Right lobe of liver (tissue), 6 donors: ENCODE data around the gene TBX2. TPM values are rescaled to one million over a fixed set of nuclear protein-coding genes. Genes with fewer than 3 reads are reported as not detected.
"Not testable (repeated sequence)": the region's sequence is repeated elsewhere in the genome, so short reads cannot be mapped to it uniquely, and the experiment has no call there.

Experiments
- ATAC-seq, 4 donors: fragments of 200-7000 bp; cut with Tn5 transposase; one replicate each; pipeline ENCODE4 v1.9.1; 2020; ENCODE audit warnings: mild to moderate bottlenecking in 4 of 4, moderate library complexity in 4 of 4
- DNase-seq, 3 donors: peaks; one replicate each; pipeline ENCODE4 v3.0.0-alpha.2; 2020
- H3K27ac ChIP-seq, 3 donors: fragments of 200-600 bp; one replicate each; pipeline ENCODE4 v1.8.0; 2022
- H3K27me3 ChIP-seq, 2 donors: fragments of 200-600 bp; one replicate each; pipeline ENCODE4 v1.8.0; 2022
- H3K36me3 ChIP-seq, 4 donors: fragments of 200-600 bp; sonication (generic) in 1 of 4; one replicate each; pipeline versions ENCODE4 v1.5.1 to v1.8.0; 2017 to 2022; ENCODE audit warnings: control low read depth in 1 of 4
- H3K4me1 ChIP-seq, 4 donors: fragments of 200-600 bp; sonication (generic) in 1 of 4; one replicate each; pipeline versions ENCODE4 v1.5.1 to v1.8.0; 2017 to 2022; ENCODE audit warnings: control low read depth in 1 of 4
- H3K4me3 ChIP-seq, 3 donors: fragments of 200-600 bp; one replicate each; pipeline ENCODE4 v1.8.0; 2022
- H3K9me3 ChIP-seq, 4 donors: fragments of 200-600 bp; sonication (generic) in 1 of 4; one replicate each; pipeline versions ENCODE4 v1.5.1 to v1.8.0; 2017 to 2022; ENCODE audit warnings: control low read depth in 1 of 4
- CTCF ChIP-seq, 4 donors: fragments of 200-600 bp in 3 of 4; fragments of 450-650 bp in 1 of 4; IDR thresholded peaks; one replicate each; pipeline versions ENCODE4 v1.5.1 to v1.8.0; 2016 to 2022; ENCODE audit warnings: antibody characterized with exemption in 4 of 4, mild to moderate bottlenecking in 2 of 4
- POLR2A ChIP-seq: fragments of 450-650 bp; IDR thresholded peaks from one replicate; pipeline ENCODE4 v1.6.1; 2017; ENCODE audit warnings: antibody characterized with exemption, mild to moderate bottlenecking
- WGBS: methylation state at CpG from one replicate; pipeline ENCODE4 v1.1.6; 2018; ENCODE audit warnings: low coverage, low lambda C conversion rate; ENCODE audit not compliant: insufficient coverage; ENCODE audit errors: missing lambda C conversion rate; 5-methylcytosine and 5-hydroxymethylcytosine counted together
- intact Hi-C, 2 donors: fragments of 100-400 bp; cut with DNase I; formaldehyde crosslinking; loops; one replicate each; pipeline versions ENCODE4 v1.11.2 to v1.14.1; 2022
- total RNA-seq, 6 experiments: library from RNA; depleted of rRNA in 2 of 6; stranded (reverse); fragments of >200 nt in 2 of 6; fragmentation: NEBNext Ultra II Directional in 3 of 6; extraction: Animal tissue kit (Norgen Biotek cat#: 25700) in 3 of 6; gene quantifications; one replicate each; pipeline versions ENCODE4 v1.1.0 to v1.2.4, GENCODE V29; 2016 to 2023
- donor health status: DM: no; HTN: yes; CAD: no.
- donor health status: DM: no; HTN: no; CAD: no.
- donor health status: DM: no; HTN: no; CAD: no.
- donor health status: DM: no; HTN: yes; CAD: no.
- donor health status: DM: no; HTN: yes; CAD: no.

Gene TBX2
- total RNA-seq, 6 experiments from 2014 or later = 1.9 to 4.4 (median 2.7) TPM

GRCh38 chr17:61426482-61427304, 27.1 kb downstream of the TBX2 start:
- Histone ChIP-seq H3K4me3 (no peak overlapping the region), H3K36me3 (no peaks in the 10 kb centered on the region), H3K27ac (no peak overlapping the region), H3K27me3 (no peaks in the 10 kb centered on the region), H3K4me1 (no peaks in the 10 kb centered on the region), H3K9me3 (no peaks in the 10 kb centered on the region)
- intact Hi-C loops = no loop called here
- DNase-seq (no peak), ATAC-seq (no peak)
- TF ChIP-seq POLR2A (no peak), CTCF (IDR thresholded peaks at IDR 0.05) (no peak)
- 66% methylated on average over 10 of the region's 10 CpGs for WGBS

- H3K4me1 ChIP-seq = no peaks in the 10 kb centered on the region
- ATAC-seq (no peak), DNase-seq (no peak)
- no peaks in the 10 kb centered on the region for H3K9me3 ChIP-seq
- no peak overlapping the region for H3K4me3 ChIP-seq
- intact Hi-C loops = no loop called here
- TF ChIP-seq CTCF (IDR thresholded peaks at IDR 0.05) = no peak
- TF ChIP-seq POLR2A = no peak
- H3K27ac ChIP-seq = no peak overlapping the region
- no peaks in the 10 kb centered on the region for H3K27me3 ChIP-seq
- no peaks in the 10 kb centered on the region for H3K36me3 ChIP-seq
Observed at GRCh38 chr17:61427567-61427966, 27.9 kb downstream of the TBX2 start.

GRCh38 chr17:61429274-61429673, 29.6 kb downstream of the TBX2 start:
- H3K4me3 ChIP-seq = no peak overlapping the region
- 25% methylated on average over 1 of the region's 1 CpG for WGBS
- H3K4me1 ChIP-seq = no peaks in the 10 kb centered on the region
- no peaks in the 10 kb centered on the region for H3K9me3 ChIP-seq
- no peaks in the 10 kb centered on the region for H3K36me3 ChIP-seq
- no peak for ATAC-seq
- TF ChIP-seq POLR2A (no peak), CTCF (IDR thresholded peaks at IDR 0.05) (no peak)
- DNase-seq = no peak
- no peak overlapping the region for H3K27ac ChIP-seq
- intact Hi-C loops = no loop called here
- no peaks in the 10 kb centered on the region for H3K27me3 ChIP-seq

- ATAC-seq, intact Hi-C loops, H3K27ac ChIP-seq, DNase-seq, H3K4me1 ChIP-seq, H3K9me3 ChIP-seq, H3K4me3 ChIP-seq, H3K27me3 ChIP-seq, H3K36me3 ChIP-seq: not testable (repeated sequence)
- 77% methylated on average over 4 of the region's 6 CpGs for WGBS
Observed at GRCh38 chr17:61429831-61430230, 30.2 kb downstream of the TBX2 start.

- intact Hi-C loops = no loop called here
- Histone ChIP-seq H3K4me1 (no peaks in the 10 kb centered on the region), H3K27ac (no peak overlapping the region), H3K36me3 (no peaks in the 10 kb centered on the region), H3K4me3 (no peak overlapping the region), H3K27me3 (no peaks in the 10 kb centered on the region), H3K9me3 (no peaks in the 10 kb centered on the region)
- 58% methylated on average over 4 of the region's 4 CpGs for WGBS
- DNase-seq (no peak), ATAC-seq (no peak)
- no peak for TF ChIP-seq POLR2A
- no peak for TF ChIP-seq CTCF (IDR thresholded peaks at IDR 0.05)
Observed at GRCh38 chr17:61431594-61432311, 32.1 kb downstream of the TBX2 start.
